Aorta (tissue), 5 donors: ENCODE results near the gene NUP62. TPM values are rescaled to one million over a fixed set of nuclear protein-coding genes. Genes with fewer than 3 reads are reported as not detected.

Source experiments
- ATAC-seq: fragments of 200-7000 bp; cut with Tn5 transposase; one replicate; pipeline ENCODE4 v1.9.1; 2022; ENCODE audit warnings: moderate library complexity; ENCODE audit not compliant: low FRiP score
- DNase-seq, 2 donors: peaks; one replicate each; pipeline ENCODE4 v3.0.0-alpha.2; 2020
- H3K27ac ChIP-seq, 2 donors: one replicate each; pipeline ENCODE4 v1.5.1; 2013; ENCODE audit warnings: low read length in 2 of 2, mild to moderate bottlenecking in 2 of 2, moderate library complexity in 2 of 2, control low read depth in 1 of 2, inconsistent platforms in 1 of 2, low read depth in 1 of 2
- H3K27me3 ChIP-seq, 2 donors: one replicate each; pipeline ENCODE4 v1.6.1; 2013; ENCODE audit warnings: control low read depth in 1 of 2, low read length in 1 of 2, mild to moderate bottlenecking in 1 of 2, moderate library complexity in 1 of 2; ENCODE audit not compliant: insufficient read depth in 2 of 2, control insufficient read depth in 1 of 2
- H3K36me3 ChIP-seq, 2 donors: one replicate each; pipeline ENCODE4 v1.6.1; 2013; ENCODE audit warnings: control low read depth in 1 of 2, low read length in 1 of 2, mild to moderate bottlenecking in 1 of 2; ENCODE audit not compliant: insufficient read depth in 2 of 2, control insufficient read depth in 1 of 2
- H3K4me1 ChIP-seq, 2 donors: one replicate each; pipeline ENCODE4 v1.6.1; 2013; ENCODE audit warnings: low read length in 2 of 2, control low read depth in 1 of 2, mild to moderate bottlenecking in 1 of 2, moderate library complexity in 1 of 2; ENCODE audit not compliant: insufficient read depth in 2 of 2, control insufficient read depth in 1 of 2
- H3K4me3 ChIP-seq, 2 donors: one replicate each; pipeline ENCODE4 v1.5.1; 2013; ENCODE audit warnings: low read length in 2 of 2, control low read depth in 1 of 2, mild to moderate bottlenecking in 1 of 2
- H3K9me3 ChIP-seq: one replicate; pipeline ENCODE4 v1.6.1; 2013; ENCODE audit warnings: mild to moderate bottlenecking, low read length; ENCODE audit not compliant: control insufficient read depth
- WGBS, 2 donors: extraction: QIAGEN DNeasy Blood & Tissue Kit; methylation state at CpG; one replicate each; pipeline ENCODE4 v1.1.7; 2013; 5-methylcytosine and 5-hydroxymethylcytosine counted together
- intact Hi-C, 2 donors: fragments of 100-400 bp; cut with DNase I; formaldehyde crosslinking; loops; one replicate each; pipeline versions ENCODE4 v1.14.2 to v1.15.0; 2022
- polyA plus RNA-seq, 2 donors: library from polyadenylated mRNA; stranded (reverse); fragments of 200-250 nt; gene quantifications; one replicate each; pipeline ENCODE4 v1.2.3, GENCODE V29; 2013
- total RNA-seq, 2 donors: library from RNA; stranded (reverse); fragmentation: NEBNext Ultra II Directional; extraction: Animal tissue kit (Norgen Biotek cat#: 25700); gene quantifications; one replicate each; pipeline ENCODE4 v1.2.1, GENCODE V29; 2021
- donor health status: healthy with polysubstance abuse.
- donor health status: Bipolar disorder and iron deficiency.
- donor health status: DM: no; HTN: no; CAD: no.
- donor health status: DM: no; HTN: no; CAD: no.
- donor health status: DM: yes; HTN: yes; CAD: no.

Gene NUP62
- total and polyA plus RNA-seq, 4 donors, result 13.3 to 39.8 (median 22.5) TPM

DNA sequence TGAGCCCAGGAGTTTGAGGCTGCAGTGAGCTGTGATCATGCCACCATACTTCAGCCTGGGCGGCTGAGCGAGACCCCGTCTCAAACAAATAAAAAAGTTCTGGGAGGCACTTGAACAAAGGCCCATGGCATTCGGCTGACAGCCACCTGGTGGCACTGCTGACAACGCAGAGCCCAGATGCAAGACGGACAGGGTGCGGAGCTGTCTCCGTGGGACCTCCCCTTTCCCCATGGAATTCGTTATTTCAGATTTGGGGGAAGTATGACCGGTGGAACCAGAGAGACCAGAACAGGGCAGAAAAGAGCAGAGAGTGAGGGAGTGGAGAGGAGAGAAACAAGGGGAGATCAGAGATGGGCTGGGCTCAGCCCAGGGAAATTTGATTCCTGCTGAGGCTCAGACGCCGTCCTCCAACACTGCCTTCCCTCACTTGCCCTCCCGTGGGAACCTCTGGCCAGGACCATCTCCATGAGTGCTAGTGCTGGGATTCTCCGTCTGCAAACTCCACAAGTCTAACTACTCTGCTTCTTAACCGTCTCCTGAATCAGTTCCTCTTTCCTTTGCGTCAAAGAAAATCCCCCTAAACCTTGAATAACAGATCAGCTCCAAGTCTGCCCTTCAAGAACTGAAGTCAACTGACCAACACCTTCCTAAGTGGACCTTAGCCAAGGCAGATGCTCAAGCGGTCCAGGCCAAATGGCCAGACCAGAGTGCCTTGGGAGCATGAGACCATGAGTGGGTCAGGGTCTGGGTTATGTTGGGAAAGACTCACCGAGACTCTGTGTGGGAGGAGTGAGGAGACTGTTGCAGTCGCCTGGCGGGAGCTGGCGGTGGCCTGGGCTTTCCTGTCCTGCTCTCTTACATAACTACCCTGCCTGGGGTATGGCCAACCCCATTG lies 12.2 kb downstream of the NUP62 start:
- Histone ChIP-seq H3K9me3 (no peaks in the 10 kb centered on the region), H3K36me3 (no peaks in the 10 kb centered on the region), H3K4me3 (no peak overlapping the region), H3K27ac (no peak overlapping the region), H3K27me3 (no peaks in the 10 kb centered on the region), H3K4me1 (no peaks in the 10 kb centered on the region)
- WGBS, 2 donors, result 84 to 89% methylated on average over 21 of the region's 21 CpGs
- no peak for DNase-seq
- no peak for ATAC-seq
- intact Hi-C loops, result no loop called here

DNA sequence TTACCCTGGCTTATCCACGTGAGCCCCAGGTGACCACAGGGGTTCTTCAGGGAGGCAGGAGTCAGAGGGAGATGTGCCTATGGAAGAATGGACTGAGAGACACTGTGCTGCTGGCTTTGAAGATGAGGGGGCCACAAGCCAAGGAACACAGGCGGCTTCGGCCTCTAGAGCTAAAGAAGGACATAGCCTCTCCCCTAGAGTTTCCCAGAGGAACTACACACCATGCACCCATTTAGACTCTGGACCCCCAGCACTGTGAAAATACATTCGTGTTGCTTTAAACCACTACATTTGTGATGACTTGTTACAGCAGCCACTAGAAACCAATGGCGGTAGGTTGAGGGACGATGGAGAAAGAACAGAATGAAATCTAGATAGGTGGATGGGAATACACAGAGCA lies 14.0 kb downstream of the NUP62 start:
- Histone ChIP-seq H3K9me3 (no peaks in the 10 kb centered on the region), H3K36me3 (no peaks in the 10 kb centered on the region), H3K4me1 (peaks cover 2 to 4% of the 10 kb centered on the region in 2 donors), H3K4me3 (no peak overlapping the region), H3K27ac (no peak overlapping the region), H3K27me3 (no peaks in the 10 kb centered on the region)
- DNase-seq, result no peak
- WGBS, 2 donors, result 98 to 99% methylated on average over 6 of the region's 6 CpGs
- no peak for ATAC-seq
- intact Hi-C loops, result no loop called here

DNA sequence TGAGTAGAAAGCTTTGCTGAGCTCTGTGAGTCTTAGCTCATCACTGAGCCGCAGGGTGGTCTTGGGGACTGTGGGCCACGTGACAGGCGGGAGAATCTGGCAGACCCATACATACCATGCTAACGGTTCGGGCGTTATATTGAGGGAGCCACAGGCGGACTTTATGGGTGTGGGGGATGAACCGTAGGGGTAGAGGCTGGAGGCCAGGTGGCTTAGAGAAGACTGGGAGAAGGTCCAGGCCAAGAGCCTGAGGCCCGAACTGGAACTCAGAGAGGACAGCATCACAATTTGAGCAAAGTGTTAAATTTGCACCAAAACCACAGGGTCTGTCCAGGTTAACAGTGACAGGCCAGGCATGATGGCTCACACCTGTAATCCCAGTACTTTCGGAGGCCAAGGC lies 15.6 kb downstream of the NUP62 start:
- no peak overlapping the region for H3K27ac ChIP-seq
- H3K9me3 ChIP-seq, result no peaks in the 10 kb centered on the region
- peaks cover 2 to 4% of the 10 kb centered on the region in 2 donors for H3K4me1 ChIP-seq
- no peak overlapping the region for H3K4me3 ChIP-seq
- peaks cover 0 to 1% of the 10 kb centered on the region in 2 donors for H3K36me3 ChIP-seq
- no peaks in the 10 kb centered on the region for H3K27me3 ChIP-seq
- intact Hi-C loops, result no loop called here
- DNase-seq (no peak), ATAC-seq (no peak)
- WGBS, 2 donors, result 88 to 90% methylated on average over 10 of the region's 10 CpGs

DNA sequence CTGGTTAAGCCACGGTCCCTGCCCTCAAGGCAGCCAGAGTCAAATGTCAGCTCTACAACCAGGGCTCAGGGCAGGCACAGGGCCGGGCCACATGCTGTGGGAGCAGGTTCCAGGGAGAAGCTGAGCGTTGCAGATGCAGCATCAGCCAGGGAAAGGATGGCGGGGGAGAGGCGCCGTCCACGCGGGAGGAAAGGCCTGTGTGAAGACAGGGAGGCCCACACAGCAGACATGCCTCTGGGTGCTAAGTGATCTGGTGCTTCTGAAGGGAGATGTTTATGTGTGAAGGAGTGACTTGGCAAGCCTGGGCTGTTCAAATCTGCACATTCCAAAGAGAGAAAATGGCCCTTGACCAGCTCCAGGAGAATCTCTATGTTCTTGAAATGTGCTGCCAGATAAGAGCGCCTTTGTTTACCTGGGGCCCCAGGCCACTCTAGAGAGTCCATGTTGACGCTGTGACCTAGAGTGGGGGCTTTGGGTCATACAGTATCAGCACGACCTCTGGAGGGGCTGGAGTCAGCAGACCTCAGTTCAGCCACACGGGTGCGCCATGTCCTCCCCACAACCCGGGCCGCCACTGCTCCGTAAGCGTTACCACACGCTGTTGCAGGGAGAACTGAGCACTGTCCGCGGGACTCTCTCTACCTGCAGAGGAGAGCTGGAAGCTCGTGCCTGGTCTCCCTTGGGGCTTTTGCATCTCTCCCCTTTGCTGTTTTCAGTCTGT lies 16.2 kb downstream of the NUP62 start:
- Histone ChIP-seq H3K9me3 (no peaks in the 10 kb centered on the region), H3K27ac (no peak overlapping the region), H3K4me1 (peaks cover 2 to 4% of the 10 kb centered on the region in 2 donors), H3K27me3 (no peaks in the 10 kb centered on the region), H3K36me3 (peaks cover 0 to 1% of the 10 kb centered on the region in 2 donors), H3K4me3 (no peak overlapping the region)
- DNase-seq, result peak in 1 of 2 donors; percentile 47
- intact Hi-C loops, result no loop called here
- WGBS, 2 donors, result 85% methylated on average over 21 of the region's 21 CpGs
- no peak for ATAC-seq

DNA sequence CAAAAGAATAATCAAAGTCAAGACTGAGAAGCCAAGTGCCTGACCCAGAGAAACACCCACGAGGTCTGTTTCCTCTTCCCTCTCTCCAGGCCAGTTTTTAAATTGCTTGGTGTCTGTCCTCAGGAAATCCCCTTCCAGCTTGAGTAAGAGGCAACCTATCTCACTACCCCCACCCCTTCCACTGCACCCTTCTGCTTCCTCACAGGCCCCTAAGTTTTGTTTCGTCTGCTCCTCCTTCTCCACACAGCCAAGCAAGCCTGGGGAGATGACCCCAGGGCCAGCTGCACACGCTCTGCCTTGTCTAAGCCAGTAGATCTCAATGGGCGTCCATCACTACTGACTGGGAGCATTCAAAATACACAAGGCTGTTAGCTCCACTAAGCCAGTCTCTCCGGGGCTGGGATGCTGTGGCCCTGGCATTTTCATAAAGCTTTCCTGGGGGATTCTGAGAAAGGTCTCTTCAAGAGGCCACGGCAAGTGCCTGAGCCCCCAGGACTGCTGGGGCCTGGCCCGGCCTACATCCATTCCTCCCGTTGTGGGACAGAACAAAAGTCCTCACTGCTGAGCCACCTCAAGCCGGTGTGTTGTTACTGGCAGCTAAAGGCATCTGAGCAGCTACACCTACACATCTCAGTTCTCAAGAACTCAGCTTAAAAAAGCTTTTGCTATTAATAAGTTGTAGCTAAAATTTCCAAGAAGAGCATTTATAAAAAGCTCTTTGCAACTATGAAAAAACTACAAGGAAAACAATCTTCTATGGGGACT lies 17.7 kb downstream of the NUP62 start:
- peak overlapping the region; percentile 39 to 63 for H3K27ac ChIP-seq
- no peak for ATAC-seq
- peaks cover 2 to 4% of the 10 kb centered on the region in 2 donors for H3K4me1 ChIP-seq
- peaks cover 0 to 1% of the 10 kb centered on the region in 2 donors for H3K36me3 ChIP-seq
- DNase-seq, result peak in 1 of 2 donors; percentile 58
- H3K4me3 ChIP-seq, result no peak overlapping the region
- H3K9me3 ChIP-seq, result no peaks in the 10 kb centered on the region
- H3K27me3 ChIP-seq, result no peaks in the 10 kb centered on the region
- intact Hi-C loops, result no loop called here
- 7 to 9% methylated on average over 9 of the region's 9 CpGs for WGBS, 2 donors

DNA sequence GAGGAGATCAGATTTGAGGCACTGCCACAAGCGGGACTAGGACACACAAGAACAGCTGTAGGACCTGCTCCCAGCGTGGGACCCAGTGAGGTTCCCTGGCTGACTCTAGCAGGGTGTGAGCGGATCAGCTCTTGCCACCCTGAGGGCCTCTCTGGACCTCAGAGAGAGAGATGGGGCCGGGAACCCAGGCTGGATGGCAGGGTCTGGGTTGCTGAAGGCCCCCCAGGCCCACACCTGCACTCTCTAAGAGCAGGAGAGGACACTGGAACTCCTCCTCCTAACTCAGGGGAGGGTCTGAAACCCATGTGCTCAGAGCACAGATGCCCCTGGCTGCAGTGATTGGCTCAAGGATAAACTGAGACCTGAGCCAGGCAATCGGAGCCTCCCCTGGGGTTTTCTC lies 19.1 kb downstream of the NUP62 start:
- intact Hi-C loops, result no loop called here
- WGBS, 2 donors, result 93 to 94% methylated on average over 5 of the region's 5 CpGs

DNA sequence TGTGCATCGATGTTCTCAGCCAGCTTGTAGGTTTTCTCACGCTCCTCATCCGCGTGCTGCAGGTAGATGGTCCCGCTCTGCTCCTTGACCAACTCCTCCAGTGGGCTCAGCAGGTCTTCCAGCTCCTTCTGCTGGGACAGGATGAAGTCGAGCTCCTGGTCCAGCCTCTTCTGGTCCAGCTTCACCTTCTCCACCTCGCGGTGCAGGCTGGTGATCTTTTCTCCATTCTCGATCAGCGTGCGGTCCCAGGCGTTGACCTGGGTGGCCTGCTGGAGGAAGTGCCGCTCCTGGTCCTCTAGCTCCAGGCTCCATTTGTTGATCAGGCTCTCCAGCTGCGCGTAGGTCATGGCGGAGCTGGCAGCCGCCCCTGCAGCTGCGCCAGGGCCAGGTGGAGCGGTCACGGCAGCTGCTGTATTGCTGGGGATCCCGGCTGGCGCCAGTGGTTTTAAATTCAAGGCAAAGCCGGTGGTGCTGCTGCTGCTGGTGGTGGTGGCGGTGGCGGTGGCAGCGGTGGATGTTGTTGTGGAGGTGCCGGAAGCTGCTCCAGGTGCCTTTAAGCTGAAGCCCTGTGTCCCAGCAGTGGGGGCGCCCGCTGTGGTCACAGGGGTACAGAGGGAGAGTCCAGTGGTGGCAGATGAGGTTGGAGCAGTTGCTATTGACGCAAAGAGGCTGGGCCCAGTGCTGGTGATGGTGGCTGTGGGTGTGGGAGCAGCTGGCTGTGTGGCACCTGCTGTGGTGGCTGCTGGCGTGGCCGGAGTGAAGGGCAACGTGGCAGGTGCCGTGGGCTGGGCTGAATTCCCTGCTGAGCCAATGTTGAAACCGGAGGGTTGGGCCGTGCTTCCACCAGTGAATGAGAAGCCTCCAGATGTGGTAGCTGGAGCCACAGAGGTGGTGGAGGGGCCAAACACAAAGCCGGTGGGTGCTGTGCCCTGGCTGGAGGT lies 20.6 kb downstream of the NUP62 start:
- 96% methylated on average over 37 of the region's 37 CpGs for WGBS, 2 donors
- H3K9me3 ChIP-seq, result no peaks in the 10 kb centered on the region
- H3K36me3 ChIP-seq, result peaks cover 0 to 1% of the 10 kb centered on the region in 2 donors
- H3K4me1 ChIP-seq, result peaks cover 2 to 4% of the 10 kb centered on the region in 2 donors
- DNase-seq (no peak), ATAC-seq (no peak)
- no peaks in the 10 kb centered on the region for H3K27me3 ChIP-seq
- H3K4me3 ChIP-seq, result no peak overlapping the region
- intact Hi-C loops, result no loop called here
- H3K27ac ChIP-seq, result no peak overlapping the region

More for the DNA sequence above, 19.1 kb downstream of the NUP62 start:
- no peak for DNase-seq
- ATAC-seq, result no peak
- Histone ChIP-seq H3K36me3 (peaks cover 0 to 1% of the 10 kb centered on the region in 2 donors), H3K4me1 (peaks cover 2 to 4% of the 10 kb centered on the region in 2 donors), H3K27me3 (no peaks in the 10 kb centered on the region), H3K4me3 (no peak overlapping the region), H3K27ac (no peak overlapping the region), H3K9me3 (no peaks in the 10 kb centered on the region)
